GM10266 (cell line): Measurements from ENCODE around the gene MCTP1.

ENCODE experiments used
- DNase-seq: peaks from one replicate; pipeline ENCODE4 v3.0.0; 2012; ENCODE audit errors: extremely low spot score
- TF ChIP-seq, protein P1 (sequence below): IDR thresholded peaks from 2 replicates; pipeline ENCODE4 v1.5.1; 2012; ENCODE audit warnings: mild to moderate bottlenecking, low read depth; ENCODE audit not compliant: control insufficient read depth, insufficient read depth; ENCODE audit errors: missing control alignments

The MCTP1 gene

DNA sequence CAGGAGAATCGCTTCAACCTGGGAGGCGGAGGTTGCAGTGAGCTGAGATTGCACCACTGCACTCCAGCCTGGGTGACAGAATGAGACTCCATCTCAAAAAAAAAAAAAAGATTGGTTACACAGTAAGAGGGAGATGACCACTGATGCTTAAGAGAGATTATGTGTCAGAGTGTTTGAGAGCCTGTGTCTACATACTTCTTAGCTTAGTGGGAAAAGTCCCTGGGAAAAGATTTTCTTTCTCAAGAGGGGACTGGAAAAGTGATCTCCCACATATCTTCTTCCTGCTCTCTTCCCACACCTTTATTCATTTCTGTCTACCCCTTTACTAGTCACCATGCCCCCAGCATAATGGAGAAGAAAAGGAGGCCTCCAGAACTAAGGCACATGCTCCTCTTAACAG, 55.2 kb downstream of the MCTP1 start:
- no peak for DNase-seq
- TF ChIP-seq, protein P1, sequence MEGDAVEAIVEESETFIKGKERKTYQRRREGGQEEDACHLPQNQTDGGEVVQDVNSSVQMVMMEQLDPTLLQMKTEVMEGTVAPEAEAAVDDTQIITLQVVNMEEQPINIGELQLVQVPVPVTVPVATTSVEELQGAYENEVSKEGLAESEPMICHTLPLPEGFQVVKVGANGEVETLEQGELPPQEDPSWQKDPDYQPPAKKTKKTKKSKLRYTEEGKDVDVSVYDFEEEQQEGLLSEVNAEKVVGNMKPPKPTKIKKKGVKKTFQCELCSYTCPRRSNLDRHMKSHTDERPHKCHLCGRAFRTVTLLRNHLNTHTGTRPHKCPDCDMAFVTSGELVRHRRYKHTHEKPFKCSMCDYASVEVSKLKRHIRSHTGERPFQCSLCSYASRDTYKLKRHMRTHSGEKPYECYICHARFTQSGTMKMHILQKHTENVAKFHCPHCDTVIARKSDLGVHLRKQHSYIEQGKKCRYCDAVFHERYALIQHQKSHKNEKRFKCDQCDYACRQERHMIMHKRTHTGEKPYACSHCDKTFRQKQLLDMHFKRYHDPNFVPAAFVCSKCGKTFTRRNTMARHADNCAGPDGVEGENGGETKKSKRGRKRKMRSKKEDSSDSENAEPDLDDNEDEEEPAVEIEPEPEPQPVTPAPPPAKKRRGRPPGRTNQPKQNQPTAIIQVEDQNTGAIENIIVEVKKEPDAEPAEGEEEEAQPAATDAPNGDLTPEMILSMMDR: no peak

DNA sequence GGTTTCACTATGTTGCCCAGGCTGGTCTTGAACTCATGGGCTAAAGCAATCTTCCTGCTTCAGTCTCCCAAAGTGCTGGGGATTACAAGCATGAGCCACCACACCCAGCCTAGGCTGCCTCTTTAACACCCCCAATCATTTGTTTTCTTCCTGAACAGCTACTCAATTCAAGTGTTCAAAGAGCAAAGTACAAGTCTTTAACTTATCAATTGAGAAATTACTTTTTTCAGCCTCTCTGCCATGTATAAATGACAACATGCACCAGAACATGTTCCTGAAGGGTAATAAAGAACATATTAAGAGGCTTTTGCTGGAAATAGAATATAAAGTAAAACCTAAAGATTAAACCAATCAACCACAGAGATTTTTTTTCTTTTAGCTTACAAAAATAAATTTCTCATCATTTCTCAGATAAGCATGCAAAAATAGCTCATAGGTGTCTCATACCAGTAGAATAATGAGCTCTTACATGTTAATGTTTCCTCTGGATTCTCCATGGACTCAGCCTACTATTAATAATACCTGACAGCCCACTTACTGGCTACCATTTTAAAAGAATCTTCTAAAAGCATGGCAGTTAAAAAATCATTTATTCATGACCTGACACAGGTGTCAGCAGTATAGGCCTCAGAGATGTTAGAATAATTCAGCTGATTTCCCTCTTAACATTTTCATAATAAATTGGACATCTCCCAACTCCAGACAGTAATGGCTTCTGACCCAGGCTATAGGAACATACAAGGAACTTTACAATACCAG, 60.0 kb downstream of the MCTP1 start:
- TF ChIP-seq, protein P1: no peak

DNA sequence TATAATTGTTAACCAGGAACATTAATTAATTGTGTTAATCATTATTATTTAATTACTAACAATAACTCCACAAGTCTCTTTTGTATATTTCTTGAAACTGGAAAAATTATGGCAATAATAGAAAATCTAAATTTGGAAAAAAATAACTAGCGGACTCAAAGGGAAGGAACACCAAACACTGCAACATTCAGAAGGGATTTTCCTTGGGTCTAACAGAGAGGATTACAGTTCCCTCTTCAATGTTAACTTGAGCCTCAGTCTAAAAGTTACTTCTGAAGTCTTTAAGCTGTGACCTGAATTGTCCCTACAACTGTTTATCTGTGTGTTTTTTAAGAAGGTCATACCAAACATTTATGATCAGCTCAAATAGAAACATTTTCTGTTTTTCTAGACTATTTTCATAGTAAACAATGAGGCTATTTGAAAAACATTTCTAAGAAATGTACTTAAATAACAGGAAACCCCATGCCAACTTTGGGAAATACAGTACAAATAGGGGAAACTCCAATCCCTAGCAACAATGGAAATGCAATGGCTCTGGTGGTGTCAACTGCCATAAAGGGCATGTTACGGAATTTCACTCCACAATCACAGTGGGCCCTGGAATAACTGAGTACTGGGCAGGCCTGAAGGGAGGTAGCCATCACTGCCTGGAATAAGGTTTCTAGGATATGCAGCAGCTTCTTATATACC, 61.2 kb downstream of the MCTP1 start:
- TF ChIP-seq, protein P1: no peak
- DNase-seq: no peak

More for the DNA sequence above, 60.0 kb downstream of the MCTP1 start:
- no peak for DNase-seq

DNA sequence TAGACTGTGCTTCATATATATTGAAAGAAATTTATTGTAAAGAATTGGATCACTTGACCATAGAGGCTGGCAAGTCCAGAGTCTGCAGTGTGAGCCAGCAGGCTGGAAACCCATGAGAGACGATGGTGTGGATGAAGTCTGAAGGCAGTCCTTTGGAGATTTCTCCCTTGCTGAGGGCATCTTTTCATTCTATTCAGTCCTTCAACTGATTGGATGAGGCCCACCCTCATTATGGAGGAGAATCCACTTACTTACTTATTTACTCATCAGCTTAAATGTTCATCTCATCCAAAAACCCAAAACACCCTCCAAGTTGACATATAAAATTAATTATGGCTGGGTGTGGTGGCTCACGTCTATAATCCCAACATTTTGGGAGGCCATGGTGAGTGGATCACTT, 62.1 kb downstream of the MCTP1 start:
- TF ChIP-seq, protein P1: no peak
- no peak for DNase-seq

DNA sequence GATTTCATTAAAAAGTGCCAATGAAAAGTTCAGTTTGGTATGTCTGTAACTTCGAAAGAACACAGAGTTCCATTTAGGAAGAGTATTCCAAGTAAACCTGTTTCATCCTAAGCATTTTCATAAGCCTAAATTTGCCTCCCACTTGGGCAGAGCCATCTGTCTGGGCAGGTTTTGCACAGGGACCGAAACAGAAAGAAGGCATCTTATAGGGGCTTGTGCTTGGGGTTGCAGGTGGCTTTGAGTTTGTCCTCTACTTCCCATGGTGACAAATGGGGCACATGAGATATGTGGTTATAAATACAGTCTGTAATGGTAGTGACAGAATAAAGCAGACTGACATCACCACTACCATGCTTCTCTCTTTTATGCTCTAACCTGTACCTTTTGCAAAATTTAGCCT, 63.7 kb downstream of the MCTP1 start:
- DNase-seq: no peak
- TF ChIP-seq, protein P1: no peak

DNA sequence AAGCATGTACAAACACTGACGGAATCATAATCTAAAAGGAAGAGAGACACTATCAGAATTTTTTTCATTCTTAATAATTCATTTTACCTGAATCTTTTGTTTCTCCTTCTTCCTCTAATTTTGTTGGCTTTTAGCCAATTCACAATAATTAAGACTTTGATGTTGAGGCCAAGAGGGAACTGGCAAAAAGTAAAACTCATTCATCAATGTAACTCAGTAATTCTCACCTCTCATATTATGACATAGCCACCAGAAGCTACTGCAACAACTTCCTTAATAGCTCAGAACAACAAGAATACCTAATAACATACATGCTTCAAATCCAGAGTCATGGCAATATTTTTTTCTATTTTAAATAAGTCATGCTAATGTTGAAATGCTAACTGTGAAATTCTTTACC, 64.5 kb downstream of the MCTP1 start:
- TF ChIP-seq, protein P1: no peak
- no peak for DNase-seq

DNA sequence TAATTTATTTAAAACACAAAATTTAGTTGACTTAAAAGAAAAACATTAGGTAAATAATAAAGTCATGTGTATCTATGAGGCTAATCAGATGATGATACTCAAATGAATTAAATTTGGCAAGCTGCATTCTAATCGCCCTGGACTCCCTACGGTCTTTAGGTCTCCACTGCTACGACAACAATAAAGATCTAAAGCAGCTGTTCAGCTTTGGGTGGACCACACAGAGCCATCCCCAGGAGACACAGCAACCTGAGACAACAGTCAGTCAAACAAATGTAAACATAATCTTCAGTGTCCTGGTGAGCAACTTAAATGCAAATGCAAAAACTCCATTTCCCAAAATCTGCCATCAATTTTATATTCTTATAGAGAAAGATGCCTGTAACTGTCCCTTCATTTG, 65.5 kb downstream of the MCTP1 start:
- no peak for DNase-seq
- TF ChIP-seq, protein P1: no peak
